ENCODE data around the gene TMEM45B. TPM values are rescaled to one million over a fixed set of nuclear protein-coding genes. Genes with fewer than 3 reads are reported as not detected.

The TMEM45B gene
- total and polyA plus RNA-seq, 2 experiments from 2014 or later, result 0.11 to 0.38 TPM

DNA sequence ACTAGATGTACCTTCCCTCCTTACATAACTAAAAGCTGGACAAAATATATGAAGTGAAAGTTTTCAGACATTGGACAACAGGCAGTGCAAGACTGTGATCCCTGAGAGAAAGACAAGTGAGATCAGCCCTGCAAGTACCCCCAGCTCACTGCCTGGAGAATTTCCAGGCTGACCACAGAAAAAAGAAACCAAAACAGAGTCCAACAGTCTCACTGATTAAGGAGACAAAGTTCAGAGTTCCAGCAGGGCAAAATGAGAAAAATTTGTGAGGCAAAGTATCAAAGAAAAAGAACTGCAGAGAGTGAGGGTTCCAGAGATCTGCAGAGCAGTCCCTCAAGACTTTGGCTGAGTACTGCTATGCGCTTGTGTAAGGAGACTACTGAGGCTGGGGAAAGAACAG, 47.3 kb upstream of the TMEM45B start:
- Histone ChIP-seq H3K4me2 (no peak overlapping the region), H3K9me2 (ENCODE audit: insufficient read depth) (no peaks in the 10 kb centered on the region), H3K27me3 (ENCODE audit: insufficient read depth) (no peaks in the 10 kb centered on the region), H4K20me1 (replicated peaks; ENCODE audit: insufficient read depth) (no peaks in the 10 kb centered on the region), H3K79me2 (replicated peaks; ENCODE audit: insufficient read depth) (no peaks in the 10 kb centered on the region), H3K36me3 (ENCODE audit: insufficient read depth) (no peaks in the 10 kb centered on the region), H3K4me1 (ENCODE audit: insufficient read depth) (no peaks in the 10 kb centered on the region), H3F3A (replicated peaks; ENCODE audit: low read depth) (no peaks in the 10 kb centered on the region), H3K27ac (ENCODE audit: low read depth) (no peak overlapping the region), H3K4me3 (no peak overlapping the region), H2AFZ (no peak overlapping the region)
- Mint-ChIP-seq H3K4me1 (no peaks in the 10 kb centered on the region), H3K4me3 (no peak overlapping the region), H3K27ac (no peak overlapping the region), H3K9me3 (no peaks in the 10 kb centered on the region; the same call in 2 of the 3 replicates), H3K36me3 (ENCODE audit: low read depth) (no peaks in the 10 kb centered on the region), H3K27me3 (ENCODE audit: insufficient read depth, low read depth, poor library complexity) (peaks cover 3% of the 10 kb centered on the region)
- no peak for ATAC-seq
- no peak for DNase-seq (ENCODE audit: low spot score)
- TF ChIP-seq, protein P1, sequence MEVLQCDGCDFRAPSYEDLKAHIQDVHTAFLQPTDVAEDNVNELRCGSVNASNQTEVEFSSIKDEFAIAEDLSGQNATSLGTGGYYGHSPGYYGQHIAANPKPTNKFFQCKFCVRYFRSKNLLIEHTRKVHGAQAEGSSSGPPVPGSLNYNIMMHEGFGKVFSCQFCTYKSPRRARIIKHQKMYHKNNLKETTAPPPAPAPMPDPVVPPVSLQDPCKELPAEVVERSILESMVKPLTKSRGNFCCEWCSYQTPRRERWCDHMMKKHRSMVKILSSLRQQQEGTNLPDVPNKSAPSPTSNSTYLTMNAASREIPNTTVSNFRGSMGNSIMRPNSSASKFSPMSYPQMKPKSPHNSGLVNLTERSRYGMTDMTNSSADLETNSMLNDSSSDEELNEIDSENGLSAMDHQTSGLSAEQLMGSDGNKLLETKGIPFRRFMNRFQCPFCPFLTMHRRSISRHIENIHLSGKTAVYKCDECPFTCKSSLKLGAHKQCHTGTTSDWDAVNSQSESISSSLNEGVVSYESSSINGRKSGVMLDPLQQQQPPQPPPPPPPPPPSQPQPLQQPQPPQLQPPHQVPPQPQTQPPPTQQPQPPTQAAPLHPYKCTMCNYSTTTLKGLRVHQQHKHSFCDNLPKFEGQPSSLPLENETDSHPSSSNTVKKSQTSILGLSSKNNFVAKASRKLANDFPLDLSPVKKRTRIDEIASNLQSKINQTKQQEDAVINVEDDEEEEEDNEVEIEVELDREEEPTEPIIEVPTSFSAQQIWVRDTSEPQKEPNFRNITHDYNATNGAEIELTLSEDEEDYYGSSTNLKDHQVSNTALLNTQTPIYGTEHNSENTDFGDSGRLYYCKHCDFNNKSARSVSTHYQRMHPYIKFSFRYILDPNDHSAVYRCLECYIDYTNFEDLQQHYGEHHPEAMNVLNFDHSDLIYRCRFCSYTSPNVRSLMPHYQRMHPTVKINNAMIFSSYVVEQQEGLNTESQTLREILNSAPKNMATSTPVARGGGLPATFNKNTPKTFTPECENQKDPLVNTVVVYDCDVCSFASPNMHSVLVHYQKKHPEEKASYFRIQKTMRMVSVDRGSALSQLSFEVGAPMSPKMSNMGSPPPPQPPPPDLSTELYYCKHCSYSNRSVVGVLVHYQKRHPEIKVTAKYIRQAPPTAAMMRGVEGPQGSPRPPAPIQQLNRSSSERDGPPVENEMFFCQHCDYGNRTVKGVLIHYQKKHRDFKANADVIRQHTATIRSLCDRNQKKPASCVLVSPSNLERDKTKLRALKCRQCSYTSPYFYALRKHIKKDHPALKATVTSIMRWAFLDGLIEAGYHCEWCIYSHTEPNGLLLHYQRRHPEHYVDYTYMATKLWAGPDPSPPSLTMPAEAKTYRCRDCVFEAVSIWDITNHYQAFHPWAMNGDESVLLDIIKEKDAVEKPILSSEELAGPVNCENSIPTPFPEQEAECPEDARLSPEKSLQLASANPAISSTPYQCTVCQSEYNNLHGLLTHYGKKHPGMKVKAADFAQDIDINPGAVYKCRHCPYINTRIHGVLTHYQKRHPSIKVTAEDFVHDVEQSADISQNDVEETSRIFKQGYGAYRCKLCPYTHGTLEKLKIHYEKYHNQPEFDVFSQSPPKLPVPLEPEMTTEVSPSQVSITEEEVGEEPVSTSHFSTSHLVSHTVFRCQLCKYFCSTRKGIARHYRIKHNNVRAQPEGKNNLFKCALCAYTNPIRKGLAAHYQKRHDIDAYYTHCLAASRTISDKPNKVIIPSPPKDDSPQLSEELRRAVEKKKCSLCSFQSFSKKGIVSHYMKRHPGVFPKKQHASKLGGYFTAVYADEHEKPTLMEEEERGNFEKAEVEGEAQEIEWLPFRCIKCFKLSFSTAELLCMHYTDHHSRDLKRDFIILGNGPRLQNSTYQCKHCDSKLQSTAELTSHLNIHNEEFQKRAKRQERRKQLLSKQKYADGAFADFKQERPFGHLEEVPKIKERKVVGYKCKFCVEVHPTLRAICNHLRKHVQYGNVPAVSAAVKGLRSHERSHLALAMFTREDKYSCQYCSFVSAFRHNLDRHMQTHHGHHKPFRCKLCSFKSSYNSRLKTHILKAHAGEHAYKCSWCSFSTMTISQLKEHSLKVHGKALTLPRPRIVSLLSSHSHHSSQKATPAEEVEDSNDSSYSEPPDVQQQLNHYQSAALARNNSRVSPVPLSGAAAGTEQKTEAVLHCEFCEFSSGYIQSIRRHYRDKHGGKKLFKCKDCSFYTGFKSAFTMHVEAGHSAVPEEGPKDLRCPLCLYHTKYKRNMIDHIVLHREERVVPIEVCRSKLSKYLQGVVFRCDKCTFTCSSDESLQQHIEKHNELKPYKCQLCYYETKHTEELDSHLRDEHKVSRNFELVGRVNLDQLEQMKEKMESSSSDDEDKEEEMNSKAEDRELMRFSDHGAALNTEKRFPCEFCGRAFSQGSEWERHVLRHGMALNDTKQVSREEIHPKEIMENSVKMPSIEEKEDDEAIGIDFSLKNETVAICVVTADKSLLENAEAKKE (CRISPR knock-in tag; IDR thresholded peaks at IDR 0.05), result no peak
- TF ChIP-seq CREB1 (CRISPR knock-in tag; IDR thresholded peaks at IDR 0.05; ENCODE audit: low read depth), result no peak
- TF ChIP-seq STAT1 (IDR thresholded peaks at IDR 0.05; ENCODE audit: unreplicated experiment), result no peak
- TF ChIP-seq EZH2phosphoT487 (IDR thresholded peaks at IDR 0.05; ENCODE audit: unreplicated experiment), result no peak
- no peak for TF ChIP-seq JUNB (IDR thresholded peaks at IDR 0.05; ENCODE audit: unreplicated experiment)
- TF ChIP-seq ZNF331 (CRISPR knock-in tag; IDR thresholded peaks at IDR 0.05; ENCODE audit: low read depth), result no peak
- TF ChIP-seq, protein P2, sequence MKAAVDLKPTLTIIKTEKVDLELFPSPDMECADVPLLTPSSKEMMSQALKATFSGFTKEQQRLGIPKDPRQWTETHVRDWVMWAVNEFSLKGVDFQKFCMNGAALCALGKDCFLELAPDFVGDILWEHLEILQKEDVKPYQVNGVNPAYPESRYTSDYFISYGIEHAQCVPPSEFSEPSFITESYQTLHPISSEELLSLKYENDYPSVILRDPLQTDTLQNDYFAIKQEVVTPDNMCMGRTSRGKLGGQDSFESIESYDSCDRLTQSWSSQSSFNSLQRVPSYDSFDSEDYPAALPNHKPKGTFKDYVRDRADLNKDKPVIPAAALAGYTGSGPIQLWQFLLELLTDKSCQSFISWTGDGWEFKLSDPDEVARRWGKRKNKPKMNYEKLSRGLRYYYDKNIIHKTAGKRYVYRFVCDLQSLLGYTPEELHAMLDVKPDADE (IDR thresholded peaks at IDR 0.05), result no peak
- TF ChIP-seq EZH2 (IDR thresholded peaks at IDR 0.05; ENCODE audit: low read depth, unreplicated experiment), result no peak
- TF ChIP-seq, protein P3, sequence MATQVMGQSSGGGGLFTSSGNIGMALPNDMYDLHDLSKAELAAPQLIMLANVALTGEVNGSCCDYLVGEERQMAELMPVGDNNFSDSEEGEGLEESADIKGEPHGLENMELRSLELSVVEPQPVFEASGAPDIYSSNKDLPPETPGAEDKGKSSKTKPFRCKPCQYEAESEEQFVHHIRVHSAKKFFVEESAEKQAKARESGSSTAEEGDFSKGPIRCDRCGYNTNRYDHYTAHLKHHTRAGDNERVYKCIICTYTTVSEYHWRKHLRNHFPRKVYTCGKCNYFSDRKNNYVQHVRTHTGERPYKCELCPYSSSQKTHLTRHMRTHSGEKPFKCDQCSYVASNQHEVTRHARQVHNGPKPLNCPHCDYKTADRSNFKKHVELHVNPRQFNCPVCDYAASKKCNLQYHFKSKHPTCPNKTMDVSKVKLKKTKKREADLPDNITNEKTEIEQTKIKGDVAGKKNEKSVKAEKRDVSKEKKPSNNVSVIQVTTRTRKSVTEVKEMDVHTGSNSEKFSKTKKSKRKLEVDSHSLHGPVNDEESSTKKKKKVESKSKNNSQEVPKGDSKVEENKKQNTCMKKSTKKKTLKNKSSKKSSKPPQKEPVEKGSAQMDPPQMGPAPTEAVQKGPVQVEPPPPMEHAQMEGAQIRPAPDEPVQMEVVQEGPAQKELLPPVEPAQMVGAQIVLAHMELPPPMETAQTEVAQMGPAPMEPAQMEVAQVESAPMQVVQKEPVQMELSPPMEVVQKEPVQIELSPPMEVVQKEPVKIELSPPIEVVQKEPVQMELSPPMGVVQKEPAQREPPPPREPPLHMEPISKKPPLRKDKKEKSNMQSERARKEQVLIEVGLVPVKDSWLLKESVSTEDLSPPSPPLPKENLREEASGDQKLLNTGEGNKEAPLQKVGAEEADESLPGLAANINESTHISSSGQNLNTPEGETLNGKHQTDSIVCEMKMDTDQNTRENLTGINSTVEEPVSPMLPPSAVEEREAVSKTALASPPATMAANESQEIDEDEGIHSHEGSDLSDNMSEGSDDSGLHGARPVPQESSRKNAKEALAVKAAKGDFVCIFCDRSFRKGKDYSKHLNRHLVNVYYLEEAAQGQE (IDR thresholded peaks at IDR 0.05; ENCODE audit: unreplicated experiment), result no peak

All from GM23338 (cell line).